Stomach (tissue), 9 donors: ENCODE data around the gene FSD2. TPM values are rescaled to one million over a fixed set of nuclear protein-coding genes. Genes with fewer than 3 reads are reported as not detected.

ENCODE experiments used
- DNase-seq, 2 donors: peaks; one replicate each; pipeline versions ENCODE4 v3.0.0 to v3.0.0-alpha.2; 2013 to 2019
- H3K27ac ChIP-seq, 5 donors: fragments of 200-600 bp in 4 of 5; sonication (generic) in 4 of 5; one replicate each; pipeline ENCODE4 v1.5.1; 2013 to 2019; ENCODE audit warnings: mild to moderate bottlenecking in 1 of 5, moderate library complexity in 1 of 5
- H3K27me3 ChIP-seq, 3 donors: fragments of 200-600 bp; sonication (generic); one replicate each; pipeline ENCODE4 v1.5.1; 2017 to 2019; ENCODE audit warnings: mixed run types in 1 of 3
- H3K36me3 ChIP-seq, 4 donors: fragments of 200-600 bp; sonication (generic); 1 replicate in 3 of 4; 2 replicates in 1 of 4; pipeline ENCODE4 v1.5.1; 2016 to 2019
- H3K4me1 ChIP-seq, 4 donors: fragments of 200-600 bp; sonication (generic); one replicate each; pipeline ENCODE4 v1.5.1; 2016 to 2019
- H3K4me3 ChIP-seq, 4 donors: fragments of 200-600 bp; sonication (generic) in 3 of 4; one replicate each; pipeline ENCODE4 v1.5.1; 2016 to 2019; ENCODE audit warnings: mild to moderate bottlenecking in 1 of 4
- H3K9me3 ChIP-seq, 4 donors: fragments of 200-600 bp; sonication (generic); one replicate each; pipeline ENCODE4 v1.5.1; 2016 to 2019
- EP300 ChIP-seq: sonication (generic); formaldehyde crosslinking; IDR thresholded peaks from one replicate; pipeline ENCODE4 v1.6.1; 2017; ENCODE audit warnings: antibody characterized with exemption
- POLR2A ChIP-seq, 4 donors: fragments of 450-650 bp; IDR thresholded peaks; one replicate each; pipeline ENCODE4 v1.6.1; 2016; ENCODE audit warnings: antibody characterized with exemption in 4 of 4, control low read depth in 2 of 4, mild to moderate bottlenecking in 1 of 4, moderate library complexity in 1 of 4
- POLR2AphosphoS5 ChIP-seq, 3 donors: sonication (generic); formaldehyde crosslinking; IDR thresholded peaks; one replicate each; pipeline ENCODE4 v1.6.1; 2016; ENCODE audit warnings: antibody characterized with exemption in 3 of 3
- WGBS, 5 donors: extraction: QIAGEN DNeasy Blood & Tissue Kit in 3 of 5; methylation state at CpG; one replicate each; pipeline versions ENCODE4 v1.1.5 to v1.1.7; 2013 to 2018; 5-methylcytosine and 5-hydroxymethylcytosine counted together
- intact Hi-C: fragments of 100-400 bp; cut with DNase I; formaldehyde crosslinking; loops from one replicate; pipeline ENCODE4 v1.15.1; 2023; ENCODE audit warnings: low total_unique reads
- polyA plus RNA-seq, 3 donors: library from polyadenylated mRNA; stranded (reverse); fragments of 200-250 nt; gene quantifications; one replicate each; pipeline ENCODE4 v1.2.3, GENCODE V29; 2013
- total RNA-seq, 5 donors: library from RNA; depleted of rRNA; stranded (reverse); fragments of >200 nt; gene quantifications; one replicate each; pipeline versions ENCODE4 v1.1.0 to v1.2.3, GENCODE V29; 2014 to 2016
- TF ChIP-seq, protein P1 (sequence below), 7 experiments: fragments of 450-650 bp in 4 of 7; fragments of 200-600 bp in 3 of 7; sonication (generic) in 3 of 7; IDR thresholded peaks; one replicate each; pipeline ENCODE4 v1.5.1; 2016 to 2019; ENCODE audit warnings: antibody characterized with exemption in 7 of 7, control low read depth in 2 of 7, mild to moderate bottlenecking in 1 of 7
- donor health status: healthy with polysubstance abuse.
- donor health status: Bipolar disorder and iron deficiency.
- donor health status: healthy.

The FSD2 gene
- total and polyA plus RNA-seq, 8 donors, result under 0.01 to 0.03 TPM; not detected in 6

DNA sequence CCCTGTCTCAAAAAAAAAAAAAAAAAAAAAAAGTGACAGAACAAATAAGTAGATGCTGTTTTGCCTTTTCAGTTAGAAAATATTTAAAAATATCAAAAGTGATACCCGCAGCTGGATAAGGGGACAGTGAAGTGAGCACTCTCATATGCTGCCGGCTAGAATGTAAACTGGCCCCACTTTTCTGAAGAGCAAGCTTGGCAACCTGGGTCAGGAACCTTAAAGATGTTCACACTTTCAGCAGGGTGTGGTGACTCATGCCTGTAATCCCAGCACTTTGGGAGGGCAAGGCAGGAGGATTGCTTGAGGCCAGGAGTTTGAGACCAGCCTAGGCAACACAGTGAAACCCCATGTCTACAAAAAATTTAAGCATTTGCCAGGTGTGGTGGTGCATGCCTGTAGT is 17.4 kb downstream of the FSD2 start:
- 86 to 94% (median 88%) methylated on average over 2 of the region's 2 CpGs for WGBS, 5 donors
- Histone ChIP-seq H3K9me3 (no peaks in the 10 kb centered on the region), H3K4me3 (no peak overlapping the region), H3K27me3 (no peaks in the 10 kb centered on the region), H3K4me1 (no peaks in the 10 kb centered on the region), H3K36me3 (no peaks in the 10 kb centered on the region), H3K27ac (no peak overlapping the region)
- DNase-seq, result no peak
- intact Hi-C loops, result no loop called here
- TF ChIP-seq POLR2AphosphoS5 (IDR thresholded peaks at IDR 0.05), result no peak
- TF ChIP-seq, protein P1, sequence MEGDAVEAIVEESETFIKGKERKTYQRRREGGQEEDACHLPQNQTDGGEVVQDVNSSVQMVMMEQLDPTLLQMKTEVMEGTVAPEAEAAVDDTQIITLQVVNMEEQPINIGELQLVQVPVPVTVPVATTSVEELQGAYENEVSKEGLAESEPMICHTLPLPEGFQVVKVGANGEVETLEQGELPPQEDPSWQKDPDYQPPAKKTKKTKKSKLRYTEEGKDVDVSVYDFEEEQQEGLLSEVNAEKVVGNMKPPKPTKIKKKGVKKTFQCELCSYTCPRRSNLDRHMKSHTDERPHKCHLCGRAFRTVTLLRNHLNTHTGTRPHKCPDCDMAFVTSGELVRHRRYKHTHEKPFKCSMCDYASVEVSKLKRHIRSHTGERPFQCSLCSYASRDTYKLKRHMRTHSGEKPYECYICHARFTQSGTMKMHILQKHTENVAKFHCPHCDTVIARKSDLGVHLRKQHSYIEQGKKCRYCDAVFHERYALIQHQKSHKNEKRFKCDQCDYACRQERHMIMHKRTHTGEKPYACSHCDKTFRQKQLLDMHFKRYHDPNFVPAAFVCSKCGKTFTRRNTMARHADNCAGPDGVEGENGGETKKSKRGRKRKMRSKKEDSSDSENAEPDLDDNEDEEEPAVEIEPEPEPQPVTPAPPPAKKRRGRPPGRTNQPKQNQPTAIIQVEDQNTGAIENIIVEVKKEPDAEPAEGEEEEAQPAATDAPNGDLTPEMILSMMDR (IDR thresholded peaks at IDR 0.05), result no peak
- no peak for TF ChIP-seq EP300
- no peak for TF ChIP-seq POLR2A (IDR thresholded peaks at IDR 0.05)

- no peak overlapping the region for H3K4me3 ChIP-seq
- DNase-seq, result no peak
- H3K9me3 ChIP-seq, result no peaks in the 10 kb centered on the region
- intact Hi-C loops, result no loop called here
- WGBS, 5 donors, result 69 to 89% (median 77%) methylated on average over 4 of the region's 4 CpGs
- H3K27ac ChIP-seq, result no peak overlapping the region
- no peaks in the 10 kb centered on the region for H3K27me3 ChIP-seq
- H3K36me3 ChIP-seq, result no peaks in the 10 kb centered on the region
- no peaks in the 10 kb centered on the region for H3K4me1 ChIP-seq
- TF ChIP-seq EP300 (no peak), POLR2AphosphoS5 (IDR thresholded peaks at IDR 0.05) (no peak), POLR2A (IDR thresholded peaks at IDR 0.05) (no peak)
- TF ChIP-seq, protein P1 (IDR thresholded peaks at IDR 0.05), result no peak
Observed at GRCh38 chr15:82781349-82781748, 24.5 kb downstream of the FSD2 start.

GRCh38 chr15:82778755-82779154 is 27.1 kb downstream of the FSD2 start:
- Histone ChIP-seq H3K27ac (no peak overlapping the region), H3K27me3 (no peaks in the 10 kb centered on the region), H3K4me1 (no peaks in the 10 kb centered on the region), H3K36me3 (no peaks in the 10 kb centered on the region), H3K9me3 (no peaks in the 10 kb centered on the region), H3K4me3 (no peak overlapping the region)
- no peak for DNase-seq
- no peak for TF ChIP-seq POLR2A (IDR thresholded peaks at IDR 0.05)
- no peak for TF ChIP-seq POLR2AphosphoS5 (IDR thresholded peaks at IDR 0.05)
- TF ChIP-seq EP300, result no peak
- TF ChIP-seq, protein P1 (IDR thresholded peaks at IDR 0.05), result no peak
- intact Hi-C loops, result no loop called here
- 73 to 86% (median 83%) methylated on average over 3 of the region's 3 CpGs for whole genome bisulfite sequencing, 5 donors

- no peak for TF ChIP-seq EP300
- TF ChIP-seq POLR2AphosphoS5 (IDR thresholded peaks at IDR 0.05), result no peak
- TF ChIP-seq, protein P1 (IDR thresholded peaks at IDR 0.05), result no peak
- Histone ChIP-seq H3K4me1 (no peaks in the 10 kb centered on the region), H3K27ac (no peak overlapping the region), H3K27me3 (no peaks in the 10 kb centered on the region), H3K4me3 (no peak overlapping the region), H3K9me3 (no peaks in the 10 kb centered on the region), H3K36me3 (no peaks in the 10 kb centered on the region)
- DNase-seq, result no peak
- intact Hi-C loops, result no loop called here
- WGBS, 5 donors, result 81 to 88% (median 84%) methylated on average over 7 of the region's 7 CpGs
Observed at GRCh38 chr15:82774496-82774895, 31.4 kb downstream of the FSD2 start.
